Adrenal gland (tissue), 5 donors: ENCODE results near the gene STEAP2.

Experiments
- POLR2A ChIP-seq, 2 donors: fragments of 450-650 bp; IDR thresholded peaks; one replicate each; pipeline ENCODE4 v1.6.1; 2017; ENCODE audit warnings: antibody characterized with exemption in 2 of 2, mild to moderate bottlenecking in 2 of 2, moderate library complexity in 1 of 2
- TF ChIP-seq, protein P1 (sequence below), 6 experiments: fragments of 450-650 bp in 4 of 6; fragments of 200-600 bp in 2 of 6; sonication (generic) in 1 of 6; IDR thresholded peaks; 1 replicate in 5 of 6; 2 replicates in 1 of 6; pipeline versions ENCODE4 v1.5.1 to v1.8.0; 2016 to 2021; ENCODE audit warnings: antibody characterized with exemption in 6 of 6, mild to moderate bottlenecking in 2 of 6, moderate library complexity in 1 of 6
- donor health status: DM: no; HTN: no; CAD: no.

GRCh38 chr7:90209776-90210175 lies 1.8 kb upstream of the STEAP2 start:
- TF ChIP-seq, protein P1, sequence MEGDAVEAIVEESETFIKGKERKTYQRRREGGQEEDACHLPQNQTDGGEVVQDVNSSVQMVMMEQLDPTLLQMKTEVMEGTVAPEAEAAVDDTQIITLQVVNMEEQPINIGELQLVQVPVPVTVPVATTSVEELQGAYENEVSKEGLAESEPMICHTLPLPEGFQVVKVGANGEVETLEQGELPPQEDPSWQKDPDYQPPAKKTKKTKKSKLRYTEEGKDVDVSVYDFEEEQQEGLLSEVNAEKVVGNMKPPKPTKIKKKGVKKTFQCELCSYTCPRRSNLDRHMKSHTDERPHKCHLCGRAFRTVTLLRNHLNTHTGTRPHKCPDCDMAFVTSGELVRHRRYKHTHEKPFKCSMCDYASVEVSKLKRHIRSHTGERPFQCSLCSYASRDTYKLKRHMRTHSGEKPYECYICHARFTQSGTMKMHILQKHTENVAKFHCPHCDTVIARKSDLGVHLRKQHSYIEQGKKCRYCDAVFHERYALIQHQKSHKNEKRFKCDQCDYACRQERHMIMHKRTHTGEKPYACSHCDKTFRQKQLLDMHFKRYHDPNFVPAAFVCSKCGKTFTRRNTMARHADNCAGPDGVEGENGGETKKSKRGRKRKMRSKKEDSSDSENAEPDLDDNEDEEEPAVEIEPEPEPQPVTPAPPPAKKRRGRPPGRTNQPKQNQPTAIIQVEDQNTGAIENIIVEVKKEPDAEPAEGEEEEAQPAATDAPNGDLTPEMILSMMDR (IDR thresholded peaks at IDR 0.05) = no peak
- TF ChIP-seq POLR2A (IDR thresholded peaks at IDR 0.05) = no peak
